ENCODE data around the gene MMP17.
"Not testable (repeated sequence)": the region's sequence is repeated elsewhere in the genome, so short reads cannot be mapped to it uniquely, and the experiment has no call there.

Gene MMP17

DNA sequence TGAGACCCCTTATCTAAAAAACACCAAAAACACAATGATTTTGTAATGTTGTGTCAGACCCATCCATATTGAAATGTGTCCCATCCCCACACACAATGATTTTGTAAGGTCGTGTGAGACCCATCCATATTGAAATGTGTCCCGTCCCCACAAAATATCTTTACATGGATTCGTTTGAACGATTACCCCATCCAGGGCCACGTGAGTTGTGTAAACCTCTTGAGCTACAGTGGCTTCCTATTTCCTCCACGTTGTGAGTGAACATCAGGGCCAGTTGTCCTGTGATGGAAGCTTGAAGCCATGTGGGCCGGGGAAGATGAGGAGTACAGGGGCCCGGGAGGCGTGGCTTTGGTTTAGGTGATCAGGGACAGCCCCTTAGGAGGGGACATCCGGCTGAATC is 39.3 kb downstream of the MMP17 start:
- no peak for DNase-seq

GRCh38 chr12:131867891-131868675 is 39.9 kb downstream of the MMP17 start:
- no peak for DNase-seq

DNA sequence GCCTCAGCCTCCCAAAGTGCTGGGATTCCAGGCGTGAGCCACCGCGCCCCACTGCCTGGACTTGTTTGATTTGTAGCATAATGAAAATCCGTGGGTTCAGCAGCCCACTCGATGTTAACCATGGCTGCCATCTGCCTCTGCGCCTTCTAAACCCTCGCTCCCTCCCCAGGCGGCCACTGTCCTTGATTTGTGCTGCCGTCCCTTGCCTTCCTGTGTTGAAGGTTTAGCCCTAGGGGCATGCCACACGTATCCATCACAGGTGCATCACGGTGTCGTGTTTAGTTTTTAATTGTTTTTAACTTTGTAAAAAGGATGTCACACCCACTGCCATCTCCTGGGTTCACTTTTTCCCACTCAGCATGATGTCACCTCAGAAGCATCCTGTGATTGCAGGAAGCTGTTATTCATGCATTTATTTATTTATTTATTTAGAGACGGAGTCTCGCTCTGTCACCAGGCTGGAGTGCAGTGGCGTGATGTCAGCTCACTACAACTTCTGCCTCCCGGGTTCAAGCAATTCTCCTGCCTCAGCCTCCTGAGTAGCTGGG is 41.8 kb downstream of the MMP17 start:
- DNase-seq = no peak

DNA sequence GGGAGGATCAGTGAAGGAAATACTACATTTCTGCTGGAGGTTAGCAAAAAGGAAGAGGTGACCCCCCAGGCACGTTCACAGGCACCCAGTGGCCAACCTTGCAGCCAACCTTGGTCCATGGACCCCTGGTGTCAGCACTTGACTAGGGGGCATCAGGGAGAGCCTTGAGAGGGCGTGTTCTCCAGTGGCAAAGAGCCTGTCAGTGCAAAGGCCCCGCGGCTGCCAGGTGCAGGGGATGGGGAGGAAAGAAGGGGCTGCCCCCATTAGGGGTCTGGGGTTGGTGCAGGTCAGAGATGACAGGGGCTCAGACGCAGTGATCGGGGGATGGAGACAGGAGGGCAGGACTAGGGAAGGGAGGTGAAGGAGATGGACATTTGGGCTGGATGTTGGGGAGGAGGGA is 43.5 kb downstream of the MMP17 start:
- no peak for DNase-seq

DNA sequence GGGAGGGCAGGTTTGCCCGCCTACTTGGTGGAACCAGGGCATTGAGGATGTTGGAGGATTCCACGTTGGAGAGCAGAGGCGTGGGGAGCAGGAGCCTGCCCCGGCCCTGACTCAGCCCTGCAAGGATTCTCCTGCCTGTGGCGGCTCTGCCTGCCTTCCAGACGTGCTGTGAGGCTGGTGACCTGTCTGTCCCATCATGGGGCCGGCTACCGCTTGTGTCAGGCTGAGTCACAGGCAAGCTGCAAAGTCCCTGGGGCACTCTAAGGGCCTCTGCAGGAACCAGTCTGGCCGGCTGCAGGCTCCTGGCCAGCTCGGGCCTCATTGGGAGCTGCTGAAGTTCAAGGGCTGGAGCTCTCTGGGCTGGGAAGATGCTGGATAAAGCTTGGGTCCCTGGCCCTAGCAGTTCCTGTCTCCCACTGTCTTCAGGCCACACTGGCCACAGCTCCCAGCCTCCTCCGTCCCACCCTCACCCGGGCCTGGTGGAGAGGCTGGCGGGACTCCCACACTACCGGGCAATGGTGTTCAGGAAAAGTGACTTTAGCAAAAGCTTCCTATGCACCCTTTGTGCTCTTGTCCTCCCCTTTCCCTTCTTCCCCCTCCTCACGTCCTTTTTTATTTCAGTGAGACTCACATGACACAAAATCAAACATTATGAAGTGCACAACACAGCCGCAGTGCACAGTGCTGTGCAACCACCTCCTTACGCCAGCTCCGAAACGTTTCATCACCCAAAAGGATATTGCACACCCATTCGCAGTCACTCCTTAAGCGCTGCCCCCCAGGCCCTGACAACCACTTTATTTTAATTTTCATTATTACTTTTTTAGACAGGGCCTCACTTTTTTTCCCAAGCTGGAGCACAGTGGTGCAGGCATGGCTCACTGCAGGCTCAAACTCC is 44.2 kb downstream of the MMP17 start:
- no peak for DNase-seq

- no peak for DNase-seq
Observed at GRCh38 chr12:131873293-131873692, 45.1 kb downstream of the MMP17 start.

- not testable (repeated sequence) for DNase-seq
Observed at GRCh38 chr12:131874972-131875371, 46.8 kb downstream of the MMP17 start.

DNA sequence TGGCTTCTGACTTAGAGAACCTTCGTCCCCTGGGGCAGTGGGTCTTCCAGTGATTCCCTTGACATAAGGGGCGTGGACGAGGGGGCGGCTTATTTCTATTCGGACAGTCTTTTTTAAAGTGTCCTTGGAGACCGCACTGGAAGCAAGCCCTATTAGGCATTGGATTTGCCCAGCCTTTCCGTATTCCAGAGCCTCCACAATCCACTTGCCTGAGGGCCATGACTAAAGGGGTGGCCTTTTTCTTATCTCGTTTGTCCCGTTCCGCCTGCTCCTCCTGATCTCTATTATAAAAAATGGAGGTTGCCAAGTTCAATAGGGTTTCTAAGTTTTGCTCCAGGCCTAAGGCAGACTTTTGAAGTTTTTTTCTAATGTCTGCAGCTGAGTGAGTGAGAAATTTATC is 49.0 kb downstream of the MMP17 start:
- DNase-seq = not testable (repeated sequence)

DNA sequence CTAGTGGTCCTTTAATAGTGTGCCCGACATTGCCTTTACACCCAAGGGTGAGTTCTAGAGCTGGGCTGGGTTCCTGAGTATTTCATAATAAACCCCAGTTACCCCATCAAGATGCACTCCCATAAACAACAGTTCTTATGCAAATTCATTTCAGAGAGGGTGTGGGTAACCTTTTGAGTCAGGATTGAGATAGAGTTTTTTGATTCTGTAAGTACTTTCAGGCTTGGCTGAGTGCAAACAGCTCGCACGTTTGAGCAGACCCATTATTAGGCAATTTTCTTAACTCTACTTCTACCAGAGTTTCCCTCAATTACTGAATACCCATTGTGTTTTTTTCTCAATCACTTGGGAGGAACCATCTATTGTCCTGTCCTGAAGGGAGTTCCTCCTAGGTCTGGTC is 50.2 kb downstream of the MMP17 start:
- DNase-seq = not testable (repeated sequence)

DNA sequence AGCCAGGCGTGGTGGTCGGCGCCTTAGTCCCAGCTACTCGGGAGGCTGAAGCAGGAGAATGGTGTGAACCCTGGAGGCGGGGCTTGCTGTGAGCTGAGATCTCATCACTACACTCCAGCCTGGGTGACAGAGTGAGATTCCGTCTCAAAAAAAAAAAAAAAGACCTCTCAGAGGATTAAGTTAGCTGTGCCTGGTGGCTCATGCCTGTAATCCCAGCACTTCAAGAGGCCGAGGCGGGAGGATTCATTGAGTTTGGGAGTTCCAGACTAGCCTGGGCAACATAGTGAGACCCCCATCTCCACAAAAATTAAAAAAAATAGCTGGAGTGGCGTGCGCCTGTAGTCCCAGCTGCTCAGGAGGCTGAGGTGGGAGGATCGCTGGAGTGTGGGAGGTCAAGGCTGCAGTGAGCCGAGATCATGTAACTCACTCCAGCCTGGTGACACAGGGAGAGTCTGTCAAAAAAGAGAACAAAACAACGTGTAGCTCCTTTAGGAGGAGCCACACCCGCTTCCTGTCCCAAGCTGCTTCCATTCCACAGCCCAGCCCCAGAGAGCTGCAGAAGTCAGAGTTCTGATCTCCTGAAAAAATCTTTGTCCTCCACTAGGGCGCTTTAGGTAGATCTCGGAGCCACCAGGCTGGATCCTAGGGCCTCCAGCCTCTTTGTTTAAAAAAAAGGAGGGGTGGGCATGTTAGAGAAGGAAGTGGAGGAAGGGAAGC is 54.8 kb downstream of the MMP17 start:
- no peak for DNase-seq

DNA sequence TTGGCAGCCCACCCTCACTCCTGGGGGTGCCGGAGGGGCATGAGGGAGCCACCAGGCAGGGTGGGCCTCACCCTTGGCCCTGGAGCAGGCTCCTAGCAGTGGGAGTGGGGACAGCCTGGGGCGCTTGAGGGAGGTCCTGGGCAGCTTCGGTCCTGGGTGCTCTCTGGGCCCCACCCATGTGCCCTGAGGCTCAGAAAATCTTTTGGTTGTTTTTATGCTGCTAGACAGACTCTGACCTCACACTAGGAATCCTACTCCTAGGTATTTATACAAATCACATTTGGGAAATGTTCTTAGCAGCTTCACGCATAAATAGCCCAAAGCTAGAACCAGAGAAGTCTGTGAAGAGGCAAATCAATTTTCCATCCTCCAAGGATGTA is 55.3 kb downstream of the MMP17 start:
- DNase-seq = no peak

GRCh38 chr12:131885076-131885475 is 56.9 kb downstream of the MMP17 start:
- DNase-seq = not testable (repeated sequence)

DNA sequence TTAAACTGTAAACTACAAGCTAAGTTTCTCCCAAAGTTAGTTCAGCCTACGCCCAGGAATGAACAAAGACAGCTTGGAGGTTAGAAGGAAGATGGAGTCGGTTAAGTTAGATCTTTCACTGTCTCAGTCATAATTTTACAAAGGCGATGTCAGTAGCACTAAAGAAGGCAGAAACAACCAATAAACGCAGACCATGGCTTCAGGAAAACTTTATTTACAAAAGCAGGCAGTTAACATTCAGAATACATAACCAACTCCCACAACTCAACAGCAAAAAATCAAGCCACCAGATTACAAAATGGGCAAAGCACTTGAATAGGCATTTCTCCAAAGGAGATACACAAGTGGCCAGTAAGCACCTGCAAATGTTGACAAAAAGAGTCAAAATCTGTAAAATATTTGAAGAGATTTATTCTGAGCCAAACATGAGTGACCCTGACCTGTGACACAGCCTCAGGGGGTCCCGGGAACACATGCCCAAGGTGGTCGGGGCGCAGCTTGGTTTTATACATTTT is 57.4 kb downstream of the MMP17 start:
- DNase-seq = no peak

DNA sequence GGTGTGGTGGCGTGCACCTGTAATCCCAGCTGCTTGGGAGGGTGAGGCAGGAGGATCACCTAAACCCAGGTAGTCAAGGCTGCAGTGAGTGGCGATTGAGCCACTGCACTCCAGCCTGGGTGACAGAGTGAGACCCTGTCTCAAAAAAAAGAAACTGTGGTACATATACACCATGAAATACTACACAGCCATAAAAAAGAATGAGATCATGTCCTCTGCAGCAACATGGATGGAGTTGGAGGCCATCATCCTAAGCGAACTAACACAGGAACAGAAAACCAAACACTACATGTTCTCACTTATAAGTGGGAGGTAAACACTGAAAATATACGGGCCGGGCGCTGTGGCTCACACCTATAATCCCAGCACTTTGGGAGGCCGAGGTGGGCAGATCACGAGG is 63.5 kb downstream of the MMP17 start:
- DNase-seq = not testable (repeated sequence)

DNA sequence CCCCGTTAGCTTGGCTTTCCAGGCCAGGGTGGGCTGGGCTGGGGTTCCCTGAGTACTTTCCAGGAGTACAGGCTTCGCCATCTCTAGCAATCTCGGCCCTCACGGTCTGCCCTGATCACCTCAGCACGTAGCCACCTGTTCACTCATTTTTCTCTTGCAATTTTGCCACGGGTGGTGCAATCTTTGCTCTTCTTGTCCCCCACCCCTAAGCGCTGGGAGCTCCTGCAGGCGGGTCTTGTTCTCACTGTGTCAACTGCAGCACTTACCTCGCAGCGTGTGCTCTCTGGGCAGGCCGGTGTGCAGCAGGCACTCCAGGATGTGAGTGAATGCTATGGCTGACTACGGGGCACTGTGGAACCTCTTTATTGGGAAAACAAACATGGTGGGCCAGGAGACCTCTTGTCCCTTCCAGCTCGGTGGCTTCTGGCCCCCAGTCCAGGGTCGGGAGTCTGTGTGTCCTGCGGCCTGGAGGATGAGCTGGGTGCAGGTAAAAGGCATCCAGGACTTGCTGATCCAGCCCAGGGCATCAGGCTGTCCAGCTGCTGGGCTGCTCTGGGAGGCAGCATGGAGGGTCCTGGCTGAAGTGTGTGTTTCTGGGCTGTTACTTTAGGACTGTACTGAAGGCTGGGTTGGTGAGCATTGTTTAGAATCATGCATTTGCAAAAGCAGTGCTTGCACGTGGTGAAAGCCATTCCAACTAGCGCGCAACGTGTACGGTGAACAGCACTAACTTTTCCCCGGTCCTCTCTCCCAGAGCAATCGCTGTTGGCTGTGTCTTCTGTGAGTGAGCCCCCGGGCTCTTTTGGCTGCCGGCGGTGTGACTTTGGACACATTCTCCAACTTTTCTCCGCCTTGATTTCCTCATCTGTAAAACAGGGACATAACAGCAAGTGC is 64.8 kb downstream of the MMP17 start:
- no peak for DNase-seq

DNA sequence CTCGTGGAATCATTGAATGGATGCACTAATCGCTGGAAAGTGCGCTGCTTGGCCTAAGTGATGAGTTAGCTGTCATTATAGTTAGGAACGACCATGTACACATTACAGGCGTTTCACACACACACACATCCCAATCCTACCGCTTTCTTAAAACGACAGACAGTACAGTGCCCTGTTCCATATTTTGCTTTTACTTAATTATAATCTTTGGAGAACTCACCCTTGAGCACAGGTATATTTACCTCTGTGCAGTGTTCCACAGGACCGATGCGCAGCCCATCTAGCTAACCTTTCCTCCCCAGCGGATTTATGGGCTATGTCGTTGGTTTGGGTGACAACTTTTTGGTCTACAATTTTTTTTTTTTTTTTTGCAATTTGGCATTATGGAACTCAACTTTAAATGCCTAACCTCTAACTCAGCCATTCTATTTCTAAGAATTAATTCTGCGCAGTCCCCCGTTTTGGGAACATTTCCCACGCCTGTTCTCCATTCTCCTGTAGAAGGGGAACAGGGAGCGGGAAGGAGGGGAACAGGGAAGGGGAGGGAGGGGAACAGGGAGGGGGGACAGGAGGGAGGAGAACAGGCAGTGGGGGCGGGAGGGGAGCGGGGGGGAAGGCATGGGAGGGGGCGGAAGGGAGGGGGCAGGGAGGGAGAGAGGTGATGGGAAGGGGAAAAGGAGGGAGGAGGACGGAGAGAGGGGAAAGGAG is 65.6 kb downstream of the MMP17 start:
- no peak for DNase-seq

- peak; percentile 79 for DNase-seq
Observed at GRCh38 chr12:131894313-131894860, 66.2 kb downstream of the MMP17 start, which contains the start of gene ULK1. Gene ULK1 (plus strand): TSS chr12:131894622. CDS start chr12:131895002, 380 bp downstream.

- DNase-seq = no peak
Observed at GRCh38 chr12:131894981-131895639, 66.9 kb downstream of the MMP17 start.

DNA sequence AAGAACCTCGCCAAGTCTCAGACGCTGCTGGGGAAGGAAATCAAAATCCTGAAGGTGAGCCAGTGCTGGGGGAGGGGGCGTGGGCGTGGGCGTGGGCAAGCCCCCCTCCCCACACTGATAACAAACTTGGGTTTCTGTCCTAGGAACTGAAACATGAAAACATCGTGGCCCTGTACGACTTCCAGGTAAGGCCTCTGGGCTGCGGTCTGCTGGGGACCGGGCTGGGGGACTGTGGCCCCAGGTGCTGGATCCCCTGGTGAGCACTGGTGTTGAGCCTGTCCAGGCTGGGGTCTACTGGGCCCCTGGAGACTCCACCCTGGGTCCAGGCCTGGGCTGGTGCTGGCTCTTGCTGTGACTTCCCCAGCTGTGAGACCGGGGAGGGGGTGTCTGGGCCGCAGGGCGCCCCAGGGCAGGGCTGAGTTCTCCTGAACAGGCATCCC is 67.5 kb downstream of the MMP17 start:
- DNase-seq = no peak
